UCSD-AML1 (cell line): ENCODE data around the gene SLAMF8.
A peak's percentile ranks its signal among the peaks of the same experiment; 100 is the strongest.

Source experiments
- DNase-seq: peaks from one replicate; lab custom pipeline; 2025; ENCODE audit not compliant: unreplicated experiment; lab: John Stamatoyannopoulos, UW

SLAMF8 gene

GRCh38 chr1:159845751-159846629, 19.3 kb downstream of the SLAMF8 start:
- DNase-seq: no peak

DNA sequence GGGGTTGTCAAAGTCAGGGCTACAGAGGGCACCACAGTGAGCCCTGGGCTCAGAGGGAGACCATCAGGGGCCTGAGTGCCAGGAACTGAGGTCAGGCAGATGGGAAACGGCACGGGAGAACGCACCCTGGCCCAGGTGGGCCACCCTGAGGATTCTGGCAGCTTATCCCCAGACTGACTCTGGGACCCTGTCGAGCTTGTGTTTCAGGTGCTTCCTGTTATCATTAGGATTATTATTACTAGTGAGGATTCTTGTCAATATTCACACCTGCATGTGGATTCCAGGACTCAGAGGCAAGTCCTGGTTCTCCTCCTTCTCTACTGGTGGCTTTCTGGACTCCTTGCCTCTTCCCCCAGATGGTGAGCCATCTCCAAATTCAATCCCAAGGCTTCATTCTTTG, 20.6 kb downstream of the SLAMF8 start:
- no peak for DNase-seq

DNA sequence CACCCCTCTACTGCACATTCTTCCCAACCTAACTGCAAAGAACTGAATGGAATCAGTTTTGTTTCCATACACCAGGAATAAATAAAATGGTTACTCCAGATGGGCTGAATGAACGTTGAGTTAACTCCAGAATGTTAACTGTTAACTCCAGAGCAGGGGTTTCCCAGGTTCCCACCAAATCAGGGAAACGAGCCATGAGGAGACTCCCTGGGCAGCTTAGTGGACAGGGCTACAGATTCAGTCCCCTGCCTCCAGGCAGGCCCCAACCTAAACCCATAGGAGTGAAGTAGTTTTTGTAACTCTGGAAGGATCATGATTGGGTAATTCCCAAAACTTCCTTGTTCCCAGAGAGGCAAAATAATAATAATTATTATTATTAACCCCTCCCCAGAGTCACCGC, 21.7 kb downstream of the SLAMF8 start:
- DNase-seq: no peak

- DNase-seq: no peak
Observed at GRCh38 chr1:159849626-159850366, 23.1 kb downstream of the SLAMF8 start.

DNA sequence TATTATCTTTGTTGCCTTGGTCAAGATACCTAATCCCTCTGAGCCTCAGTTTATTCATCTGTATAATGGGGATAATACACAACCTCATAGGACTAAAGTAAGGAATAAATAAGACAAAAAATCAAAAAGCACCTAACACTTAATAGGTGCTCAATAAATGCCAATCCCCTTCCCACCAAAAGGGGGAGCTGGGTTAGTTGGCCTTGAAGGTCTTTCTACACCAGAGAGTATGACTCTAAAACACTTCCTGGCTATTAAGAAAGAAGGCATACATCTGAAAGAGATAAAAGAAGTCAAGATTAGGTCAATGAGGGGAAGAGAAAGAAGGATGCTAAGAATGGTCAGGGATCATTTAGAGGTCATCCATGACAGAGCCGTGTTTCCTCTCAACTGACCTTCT, 24.7 kb downstream of the SLAMF8 start:
- DNase-seq: no peak

- no peak for DNase-seq
Observed at GRCh38 chr1:159853417-159854115, 26.9 kb downstream of the SLAMF8 start.

GRCh38 chr1:159854116-159854692, 27.5 kb downstream of the SLAMF8 start:
- DNase-seq: no peak

DNA sequence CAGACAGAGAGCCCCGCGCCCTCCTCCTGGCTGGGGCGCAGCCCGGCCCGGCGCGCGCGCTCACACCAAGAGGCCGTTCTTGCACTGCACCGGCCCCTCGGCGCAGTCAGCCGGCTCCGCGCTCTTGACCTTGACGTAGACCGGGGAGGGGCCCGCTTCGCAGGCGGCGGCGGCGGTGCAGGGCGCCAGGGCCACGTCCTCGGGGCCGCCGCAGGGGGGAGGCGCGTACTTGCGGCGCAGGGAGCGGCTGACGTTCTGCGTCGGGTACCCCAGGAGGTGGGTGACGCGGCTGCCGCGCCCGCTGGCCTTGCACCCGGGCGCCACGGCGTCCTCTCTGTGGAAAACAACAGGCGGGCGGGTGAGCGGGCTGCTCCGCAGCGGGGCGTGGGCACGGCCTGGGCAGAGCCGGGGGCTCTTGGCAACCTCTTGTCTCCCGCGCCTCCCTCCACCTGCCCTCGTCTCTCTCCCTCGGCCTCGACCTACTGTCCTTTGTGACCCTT, 28.1 kb downstream of the SLAMF8 start:
- peak; percentile 57 for DNase-seq

DNA sequence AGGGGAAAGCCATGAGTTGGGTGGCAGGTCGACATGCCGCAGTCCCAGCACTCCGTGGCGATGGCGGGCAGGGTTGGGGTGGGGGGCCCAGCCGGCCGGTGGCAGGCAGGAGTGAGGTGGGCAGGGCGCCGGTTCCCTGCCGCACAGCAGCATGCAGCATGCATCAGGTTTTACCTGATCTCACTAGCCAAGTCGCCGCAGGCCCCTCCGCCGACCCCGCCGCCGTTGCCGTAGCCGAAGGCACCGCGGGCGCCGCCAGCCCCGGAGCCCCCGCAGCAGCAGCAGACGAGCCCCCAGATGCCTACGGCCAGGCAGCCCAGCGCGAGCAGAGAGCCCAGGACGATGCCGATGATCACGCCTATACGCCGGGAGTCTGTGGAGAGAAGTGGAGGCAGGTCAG, 29.0 kb downstream of the SLAMF8 start:
- DNase-seq: no peak

DNA sequence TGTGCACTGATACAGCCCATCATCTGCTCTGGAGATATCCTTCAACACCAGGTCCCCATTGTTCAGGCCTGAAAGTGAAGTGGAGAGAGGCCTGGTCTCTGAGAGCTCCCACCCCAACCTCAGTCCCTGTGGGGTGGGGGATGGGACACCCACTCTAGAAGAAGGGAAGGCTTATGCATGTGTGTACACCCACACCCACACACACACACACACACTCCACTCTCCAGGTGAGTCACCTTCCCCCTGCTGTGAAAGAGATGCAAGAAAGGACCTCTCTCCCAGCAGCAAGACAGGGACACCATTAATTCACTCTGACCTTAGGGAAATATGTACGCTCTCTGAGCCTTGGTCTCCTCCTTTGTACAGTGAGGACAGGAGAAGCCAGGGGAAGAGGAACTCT, 29.9 kb downstream of the SLAMF8 start:
- no peak for DNase-seq

GRCh38 chr1:159857889-159858288, 31.2 kb downstream of the SLAMF8 start:
- DNase-seq: no peak

DNA sequence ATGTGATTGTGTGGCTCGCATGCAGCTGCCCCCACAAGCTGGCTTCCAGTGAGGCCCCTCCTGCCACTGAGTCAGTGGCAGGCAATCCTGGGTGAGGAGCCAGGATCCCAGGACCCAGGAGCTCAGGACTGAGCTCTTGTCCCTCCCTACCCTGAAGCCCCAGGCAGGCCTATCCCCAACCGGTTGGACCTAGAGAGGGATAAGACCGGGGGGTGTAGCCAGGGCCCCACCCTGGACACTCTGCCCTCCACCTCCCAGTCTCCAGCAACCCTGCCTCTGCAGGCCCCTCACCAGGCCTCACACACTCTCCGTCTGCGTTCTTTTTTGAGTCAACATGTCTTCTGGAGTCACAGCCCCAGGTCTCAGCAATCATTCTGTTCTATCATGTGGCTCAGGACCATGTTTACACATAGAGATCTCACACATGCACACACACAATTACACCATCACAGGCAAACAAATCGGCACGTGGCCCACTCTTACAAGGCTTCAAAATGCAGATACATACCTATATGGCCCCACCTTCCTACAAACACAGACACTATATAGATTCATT, 33.2 kb downstream of the SLAMF8 start:
- no peak for DNase-seq

DNA sequence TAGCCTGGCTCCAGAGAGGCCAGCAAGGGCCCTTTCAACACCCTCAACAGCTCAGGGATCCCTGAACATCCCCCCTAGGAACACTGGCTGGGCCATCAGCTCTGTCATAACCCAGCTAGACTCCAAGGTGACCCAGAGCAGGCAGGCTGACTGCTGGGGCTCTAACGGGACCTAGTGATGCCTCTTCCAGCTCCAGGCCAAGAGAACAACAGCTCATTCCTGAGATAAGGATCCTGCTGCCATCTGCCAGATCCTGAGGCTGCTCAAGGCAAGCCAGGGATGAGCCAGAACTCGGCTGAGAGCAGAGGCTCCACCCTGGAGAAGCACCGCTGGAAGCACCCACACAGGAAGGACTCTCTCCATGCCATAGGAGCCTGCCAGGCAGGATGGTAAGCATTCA, 33.8 kb downstream of the SLAMF8 start:
- no peak for DNase-seq

DNA sequence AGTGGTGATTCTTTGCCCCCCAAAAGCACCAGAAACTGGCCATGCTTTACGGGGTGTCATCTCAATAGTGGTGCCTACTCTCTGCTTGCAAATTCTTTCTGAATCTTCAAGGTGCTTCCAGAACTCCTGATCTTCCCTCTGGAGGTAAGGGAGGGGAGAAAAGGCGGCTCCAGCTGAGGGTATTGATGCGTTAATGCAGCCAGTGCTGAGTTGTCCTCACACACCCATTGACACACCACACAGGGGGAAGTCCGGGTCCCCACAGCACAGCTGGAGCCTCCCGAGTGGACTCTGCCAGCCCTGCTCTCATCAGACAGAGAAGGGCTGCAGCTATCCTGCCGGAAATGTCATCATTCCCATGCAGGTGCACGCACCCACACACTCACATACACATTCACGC, 34.5 kb downstream of the SLAMF8 start:
- DNase-seq: no peak

- DNase-seq: no peak
Observed at GRCh38 chr1:159862031-159862430, 35.4 kb downstream of the SLAMF8 start.

DNA sequence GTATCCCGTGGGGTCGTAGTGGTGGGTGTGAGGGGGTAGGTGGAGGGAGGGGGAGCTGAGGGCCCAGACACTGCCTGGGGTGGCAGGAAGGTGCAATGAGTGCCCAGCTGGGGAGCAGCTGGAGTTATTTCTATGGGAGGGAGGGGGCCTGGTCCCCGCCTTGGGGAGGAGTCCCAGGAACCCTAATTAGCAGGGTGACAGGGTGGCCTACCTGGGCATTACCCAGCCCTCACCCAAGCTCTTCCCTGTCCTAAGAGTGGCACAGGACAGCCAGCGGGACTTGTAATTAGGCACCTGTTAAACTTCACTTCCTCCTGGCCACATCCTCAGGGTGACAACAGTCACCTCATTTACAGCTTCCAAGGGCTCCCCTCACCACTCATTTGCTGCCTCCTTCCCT, 35.9 kb downstream of the SLAMF8 start, which contains the start of gene VSIG8:
Gene VSIG8, minus strand, starts transcription at position 101 of the 400 bp plus-strand sequence. CDS start 136 bp downstream, outside the sequence.
- DNase-seq: no peak

GRCh38 chr1:159864262-159864661, 37.6 kb downstream of the SLAMF8 start:
- DNase-seq: no peak

DNA sequence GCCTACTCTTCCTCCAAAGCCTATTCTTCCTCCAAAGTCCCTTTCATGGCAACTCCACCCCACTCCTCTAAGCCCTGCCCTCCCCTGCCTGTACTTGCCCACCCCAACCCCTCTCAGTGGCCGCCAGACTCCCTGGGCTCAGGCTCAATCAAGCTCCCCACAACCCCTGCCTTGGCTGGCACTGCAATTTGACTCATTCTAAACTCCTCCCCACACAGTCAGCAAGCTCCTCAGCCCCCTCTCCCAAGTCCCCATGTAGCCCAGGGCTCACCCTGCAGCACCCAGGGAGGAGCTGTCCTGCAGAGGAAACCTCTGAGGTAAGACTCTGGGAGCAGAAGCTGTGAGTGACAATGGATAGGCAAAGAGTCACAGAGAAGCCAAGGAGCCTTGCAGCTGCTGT, 39.4 kb downstream of the SLAMF8 start:
- no peak for DNase-seq

DNA sequence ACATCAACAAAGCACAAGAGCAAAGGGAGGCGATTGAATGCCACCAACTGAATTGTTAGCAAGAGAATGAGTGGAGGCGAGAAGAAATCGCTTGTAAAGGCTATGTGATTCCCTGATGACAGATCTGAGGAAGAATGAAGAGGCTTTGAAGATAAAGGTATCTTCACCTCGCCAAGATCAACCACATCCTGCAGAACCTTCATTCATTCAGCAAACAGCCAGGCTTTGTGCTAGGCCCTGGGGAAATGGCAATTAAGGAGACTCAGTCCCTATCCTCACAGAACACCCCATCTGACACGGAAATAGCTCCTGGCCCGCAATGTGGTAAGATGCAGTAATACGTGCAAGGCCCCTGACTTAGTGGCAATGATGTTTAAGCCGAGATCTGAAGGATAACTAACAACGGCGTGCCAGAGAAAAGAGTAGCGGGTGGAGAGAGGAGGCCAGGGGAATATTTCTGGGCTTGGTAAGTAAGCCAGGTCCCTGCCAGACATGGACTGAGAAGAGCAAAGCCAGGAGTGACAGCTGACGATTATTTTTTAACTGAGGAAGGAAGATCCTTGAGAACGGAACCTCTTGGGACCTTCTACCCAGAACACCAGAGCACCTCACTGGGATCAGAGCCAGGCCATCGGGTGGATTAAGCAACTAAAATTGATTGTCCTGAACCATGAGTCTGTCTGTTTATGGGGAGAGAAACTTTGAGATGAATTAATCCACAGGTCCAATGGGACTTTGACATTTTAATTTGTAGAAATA, 40.4 kb downstream of the SLAMF8 start:
- no peak for DNase-seq

GRCh38 chr1:159867664-159868026, 41.0 kb downstream of the SLAMF8 start:
- DNase-seq: no peak
